Measurements from ENCODE around the gene ADD2. TPM values are rescaled to one million over a fixed set of nuclear protein-coding genes. Genes with fewer than 3 reads are reported as not detected.

ADD2 gene
- total RNA-seq, 1 experiment from 2014 or later = 0.23 TPM

GRCh38 chr2:70808983-70809958, 41.3 kb upstream of the ADD2 start:
- ChIA-PET CTCF (no interaction called here), POLR2A (no interaction called here)
- Mint-ChIP-seq H3K4me3 (ENCODE audit: unreplicated experiment) (no peak overlapping the region), H3K36me3 (ENCODE audit: insufficient read depth, unreplicated experiment) (no peaks in the 10 kb centered on the region), H3K27ac (ENCODE audit: low read depth, unreplicated experiment) (no peak overlapping the region), H3K4me1 (ENCODE audit: insufficient read depth, unreplicated experiment) (no peaks in the 10 kb centered on the region), H3K27me3 (ENCODE audit: insufficient read depth, unreplicated experiment) (peaks cover 54% of the 10 kb centered on the region), H3K9me3 (ENCODE audit: unreplicated experiment) (no peaks in the 10 kb centered on the region)
- no TSS peak for BruUV-seq (replicated peaks)
- no peak for TF ChIP-seq CTCF (IDR thresholded peaks at IDR 0.05; ENCODE audit: unreplicated experiment)
- intact Hi-C loops (cut with micrococcal nuclease) = no loop called here
- DNase-seq (ENCODE audit: unreplicated experiment) = no peak

- CTCF ChIA-PET = interaction anchor here (0.8 to 1.3 kb wide), 4 partner anchors 19 to 505 kb away, joined by 3 to 5 read pairs (median 4); no protein-coding TSS in a partner anchor
- TF ChIP-seq CTCF (IDR thresholded peaks at IDR 0.05; ENCODE audit: unreplicated experiment) = no peak
- no peaks in the 10 kb centered on the region for H3K4me1 Mint-ChIP-seq (ENCODE audit: insufficient read depth, unreplicated experiment)
- POLR2A ChIA-PET = no interaction called here
- no peaks in the 10 kb centered on the region for H3K36me3 Mint-ChIP-seq (ENCODE audit: insufficient read depth, unreplicated experiment)
- no peak overlapping the region for H3K27ac Mint-ChIP-seq (ENCODE audit: low read depth, unreplicated experiment)
- peaks cover 40% of the 10 kb centered on the region for H3K27me3 Mint-ChIP-seq (ENCODE audit: insufficient read depth, unreplicated experiment)
- no TSS peak for BruUV-seq (replicated peaks)
- no peaks in the 10 kb centered on the region for H3K9me3 Mint-ChIP-seq (ENCODE audit: unreplicated experiment)
- H3K4me3 Mint-ChIP-seq (ENCODE audit: unreplicated experiment) = no peak overlapping the region
- intact Hi-C loops (cut with micrococcal nuclease) = no loop called here
- DNase-seq (ENCODE audit: unreplicated experiment) = no peak
These were observed 39.8 kb upstream of the ADD2 start for GRCh38 chr2:70807828-70808118.

- Mint-ChIP-seq H3K36me3 (ENCODE audit: insufficient read depth, unreplicated experiment) (no peaks in the 10 kb centered on the region), H3K27me3 (ENCODE audit: insufficient read depth, unreplicated experiment) (peaks cover 35% of the 10 kb centered on the region), H3K4me3 (ENCODE audit: unreplicated experiment) (no peak overlapping the region), H3K27ac (ENCODE audit: low read depth, unreplicated experiment) (no peak overlapping the region), H3K9me3 (ENCODE audit: unreplicated experiment) (no peaks in the 10 kb centered on the region), H3K4me1 (ENCODE audit: insufficient read depth, unreplicated experiment) (no peaks in the 10 kb centered on the region)
- ChIA-PET CTCF (interaction anchor here (1.1 to 1.3 kb wide), 2 partner anchors 18 to 505 kb away, joined by 4 to 5 read pairs; no protein-coding TSS in a partner anchor), POLR2A (no interaction called here)
- TF ChIP-seq CTCF (IDR thresholded peaks at IDR 0.05; ENCODE audit: unreplicated experiment) = no peak
- DNase-seq (ENCODE audit: unreplicated experiment) = no peak
- intact Hi-C loops (cut with micrococcal nuclease) = no loop called here
- BruUV-seq (replicated peaks) = no TSS peak
These were observed 39.3 kb upstream of the ADD2 start for GRCh38 chr2:70807102-70807827.

- peaks cover 35% of the 10 kb centered on the region for H3K27me3 Mint-ChIP-seq (ENCODE audit: insufficient read depth, unreplicated experiment)
- no peak for DNase-seq (ENCODE audit: unreplicated experiment)
- BruUV-seq (replicated peaks) = no TSS peak
- no peak overlapping the region for H3K4me3 Mint-ChIP-seq (ENCODE audit: unreplicated experiment)
- H3K4me1 Mint-ChIP-seq (ENCODE audit: insufficient read depth, unreplicated experiment) = no peaks in the 10 kb centered on the region
- no peak overlapping the region for H3K27ac Mint-ChIP-seq (ENCODE audit: low read depth, unreplicated experiment)
- no peak for TF ChIP-seq CTCF (IDR thresholded peaks at IDR 0.05; ENCODE audit: unreplicated experiment)
- CTCF ChIA-PET = interaction anchor here (0.7 to 1.3 kb wide), 3 partner anchors 17 to 504 kb away, joined by 4 to 5 read pairs (median 4); no protein-coding TSS in a partner anchor
- no peaks in the 10 kb centered on the region for H3K36me3 Mint-ChIP-seq (ENCODE audit: insufficient read depth, unreplicated experiment)
- POLR2A ChIA-PET = no interaction called here
- intact Hi-C loops (cut with micrococcal nuclease) = no loop called here
- H3K9me3 Mint-ChIP-seq (ENCODE audit: unreplicated experiment) = no peaks in the 10 kb centered on the region
These were observed 38.6 kb upstream of the ADD2 start for GRCh38 chr2:70806620-70807019.
